NCI-H187 (cell line): ENCODE measurements around the gene NPR3.

Experiments used
- DNase-seq, 2 experiments: peaks; one replicate each; lab custom pipeline; 2025; lab: John Stamatoyannopoulos, UW

Gene NPR3

DNA sequence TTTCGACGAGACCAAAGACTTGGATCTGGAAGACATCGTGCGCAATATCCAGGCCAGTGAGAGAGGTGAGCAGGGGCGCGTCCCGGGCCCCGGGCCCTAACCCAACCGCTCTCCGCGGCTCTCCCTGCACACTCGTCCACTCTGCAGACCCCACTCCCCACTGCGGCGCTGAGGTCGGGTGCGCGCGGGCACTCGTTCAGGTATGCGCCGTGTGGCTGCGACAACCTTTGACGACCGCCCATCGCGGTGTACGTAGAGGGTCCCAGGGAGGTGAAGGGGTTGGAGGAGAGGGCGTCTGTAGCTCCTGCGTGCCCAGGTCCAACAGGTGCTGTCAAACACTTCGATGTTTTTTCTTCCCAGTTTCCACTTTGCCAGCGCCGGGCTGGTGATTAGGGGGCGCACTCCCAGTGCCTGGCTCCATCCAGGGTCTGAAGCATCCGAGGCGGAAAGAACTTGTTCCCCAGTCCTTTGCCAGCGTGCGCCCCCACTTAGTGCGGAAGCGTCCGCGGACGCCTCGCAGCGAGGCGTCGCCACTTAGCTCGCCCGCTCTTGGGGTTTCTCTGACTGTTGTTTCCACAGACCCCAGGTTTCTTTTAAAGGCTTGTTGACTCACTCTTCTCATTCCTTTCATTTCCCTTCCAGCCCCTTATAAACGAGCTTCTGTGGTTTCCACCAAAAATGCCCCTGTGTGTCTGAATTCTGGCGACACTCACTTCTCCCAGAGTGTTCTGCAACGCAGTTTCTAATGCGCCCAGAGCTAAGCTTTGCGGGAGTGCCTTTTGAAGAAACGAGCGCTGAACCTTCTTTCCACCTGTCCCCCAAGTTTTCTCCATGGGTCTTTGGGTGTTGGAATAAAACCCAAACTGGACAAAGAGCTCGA lies 1.6 kb downstream of the NPR3 start:
- DNase-seq, result no peak

DNA sequence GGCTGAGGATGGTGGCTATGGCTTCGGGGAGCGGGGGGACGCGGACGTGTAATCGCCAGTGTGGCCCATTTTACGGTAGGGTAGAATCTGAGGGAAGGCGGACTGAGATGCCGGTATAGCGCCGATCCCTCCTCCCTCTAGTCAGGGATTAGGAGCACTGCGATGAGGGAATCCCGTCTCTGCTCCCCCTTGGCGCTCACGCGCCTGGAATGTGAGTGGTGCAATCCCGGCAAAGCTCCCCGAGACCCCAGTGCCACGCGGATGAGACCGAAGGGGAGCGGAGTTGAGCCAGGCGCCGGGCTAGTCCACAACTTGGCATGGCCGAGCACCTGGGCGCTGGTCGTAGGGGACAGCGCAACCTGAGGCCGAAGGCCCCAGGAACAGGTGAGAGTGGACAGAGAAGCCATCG lies 2.2 kb downstream of the NPR3 start:
- no peak for DNase-seq

DNA sequence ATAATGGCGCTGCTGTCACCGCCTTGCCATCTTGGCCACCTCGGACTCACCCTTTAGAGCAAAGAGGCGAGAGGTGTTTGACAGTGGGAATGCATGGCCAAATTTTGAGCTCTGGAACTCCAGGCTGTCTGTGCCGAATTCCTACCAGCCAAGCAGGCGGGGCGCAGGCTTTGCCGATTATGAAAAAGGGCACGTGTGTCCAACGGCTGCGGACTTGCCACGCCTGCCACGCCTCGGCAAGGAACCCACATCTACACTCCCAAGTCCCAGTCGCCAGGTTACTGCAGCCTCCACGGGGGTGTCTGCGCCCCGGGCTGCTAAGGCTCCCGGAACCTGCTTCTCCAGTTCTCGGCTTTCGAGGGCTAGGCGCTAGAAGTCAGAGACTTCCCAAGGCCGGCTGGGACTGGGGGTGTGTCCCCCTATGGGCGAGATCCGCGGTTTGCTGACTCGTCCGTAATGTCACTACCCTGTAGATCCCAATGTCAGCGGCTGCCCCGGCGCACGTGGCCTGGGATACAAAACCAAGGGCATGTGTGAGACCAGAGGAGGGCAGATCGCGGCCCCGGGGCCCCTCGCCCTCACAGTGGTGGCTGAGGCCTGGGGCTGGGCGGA lies 2.8 kb downstream of the NPR3 start:
- DNase-seq, result no peak

DNA sequence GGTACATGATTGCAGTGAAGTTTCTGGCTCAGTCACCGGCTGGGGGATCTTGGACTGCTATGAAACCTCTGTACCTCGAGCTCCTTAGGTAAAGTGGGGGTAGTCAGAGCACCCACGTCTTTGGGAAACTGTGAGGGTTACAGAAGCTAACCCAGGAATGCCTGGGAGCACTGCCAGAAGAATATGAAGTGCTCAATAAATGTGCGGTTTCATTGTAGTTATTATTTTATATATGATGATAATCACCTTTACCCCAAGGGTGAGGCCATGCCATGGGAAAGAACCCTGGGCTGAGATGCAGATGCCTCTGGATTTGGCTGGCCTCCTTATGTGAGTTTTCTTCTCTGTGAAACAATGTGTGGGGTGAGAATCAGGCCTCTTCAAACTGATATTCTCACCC lies 3.7 kb downstream of the NPR3 start:
- no peak for DNase-seq

DNA sequence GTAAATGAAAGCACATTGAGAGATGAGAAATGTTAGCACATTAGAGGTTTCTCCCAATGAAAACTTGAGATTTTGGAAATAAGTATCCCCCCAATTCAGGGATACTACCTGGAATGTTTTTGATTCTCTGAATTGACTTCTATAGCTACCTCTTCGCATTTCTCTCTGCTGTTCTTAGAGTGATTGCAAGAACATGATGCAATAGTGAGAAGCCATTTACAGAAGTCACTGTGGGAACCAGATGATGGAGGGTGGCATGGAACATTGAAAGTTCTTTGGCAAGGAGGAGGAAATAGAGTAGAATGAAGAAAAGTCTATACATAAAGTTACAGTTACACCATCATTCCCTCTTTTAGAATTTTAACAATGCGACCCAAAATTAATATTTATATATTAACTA lies 9.2 kb downstream of the NPR3 start:
- DNase-seq, result no peak

DNA sequence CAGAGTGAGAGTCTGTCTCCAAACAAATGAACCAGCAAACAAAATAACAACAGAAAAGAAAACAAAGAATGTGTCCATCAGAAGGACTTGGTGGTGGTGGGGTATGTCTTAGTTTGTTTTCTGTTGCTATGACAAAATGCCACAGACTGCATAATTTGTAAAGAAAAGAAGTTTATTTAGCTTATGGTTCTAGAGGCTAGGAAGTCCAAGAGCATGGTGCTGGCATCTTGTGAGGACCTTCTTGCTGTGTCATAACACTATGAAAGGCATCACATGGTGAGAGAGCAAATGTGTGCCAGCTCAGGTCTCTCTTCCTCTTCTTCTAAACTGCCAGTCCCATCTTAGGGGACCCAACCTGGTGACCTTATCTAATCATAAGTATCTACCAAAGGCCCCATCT lies 10.5 kb downstream of the NPR3 start:
- no peak for DNase-seq

DNA sequence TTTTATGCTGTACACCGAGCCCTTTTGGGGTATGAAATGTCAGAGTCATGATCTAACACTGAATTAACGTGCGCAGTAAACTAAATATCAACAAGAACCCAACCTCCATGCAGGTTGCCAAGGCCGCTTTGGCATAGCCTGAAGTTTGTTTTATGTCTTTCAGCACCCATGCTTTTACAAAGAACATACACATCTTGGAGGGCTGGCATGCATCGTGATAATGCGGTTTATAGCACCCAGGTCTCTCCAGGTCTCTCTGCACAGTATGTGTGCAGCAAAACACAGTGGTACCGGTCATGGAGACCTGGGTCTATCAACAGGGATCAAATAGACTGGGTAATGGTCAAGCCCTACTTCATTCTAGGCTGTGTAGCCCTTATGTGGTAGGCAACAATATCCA lies 11.8 kb downstream of the NPR3 start:
- DNase-seq, result no peak

DNA sequence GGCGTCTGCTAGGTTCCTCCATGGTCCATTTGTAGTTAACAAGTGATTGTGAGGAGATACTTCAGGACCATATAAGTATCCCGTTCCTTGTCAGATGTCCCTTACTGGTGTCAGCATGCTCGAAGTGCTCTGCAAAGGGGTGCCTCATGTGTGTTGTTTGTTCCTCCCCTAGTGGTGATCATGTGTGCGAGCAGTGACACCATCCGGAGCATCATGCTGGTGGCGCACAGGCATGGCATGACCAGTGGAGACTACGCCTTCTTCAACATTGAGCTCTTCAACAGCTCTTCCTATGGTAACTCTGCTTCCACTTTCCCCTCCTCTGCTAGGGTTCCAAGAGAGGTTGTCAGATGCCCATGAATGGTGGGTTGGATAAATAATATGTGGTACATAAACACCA lies 13.4 kb downstream of the NPR3 start:
- DNase-seq, result no peak

DNA sequence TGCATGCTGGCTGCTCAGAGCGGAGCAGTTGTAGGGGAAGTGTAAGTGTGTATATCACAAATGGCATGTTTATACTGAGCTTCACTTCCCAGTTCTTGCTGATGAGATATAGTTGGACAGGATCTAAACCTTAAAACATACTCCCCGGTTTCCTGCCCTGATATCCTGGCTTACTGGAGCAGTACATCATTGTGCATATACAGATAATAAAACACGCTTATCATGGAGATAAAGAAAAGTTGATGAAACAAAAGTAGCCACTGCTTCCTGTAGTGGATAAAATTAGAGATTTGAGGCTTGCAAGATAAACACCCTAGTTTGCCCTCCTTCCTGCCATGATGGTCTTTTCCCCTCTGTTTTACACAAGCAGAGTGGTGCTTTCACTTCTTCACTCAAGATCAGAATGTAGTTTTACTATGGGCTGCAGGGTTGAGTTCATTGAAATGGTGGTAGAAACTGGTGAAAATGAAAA lies 15.0 kb downstream of the NPR3 start:
- no peak for DNase-seq

DNA sequence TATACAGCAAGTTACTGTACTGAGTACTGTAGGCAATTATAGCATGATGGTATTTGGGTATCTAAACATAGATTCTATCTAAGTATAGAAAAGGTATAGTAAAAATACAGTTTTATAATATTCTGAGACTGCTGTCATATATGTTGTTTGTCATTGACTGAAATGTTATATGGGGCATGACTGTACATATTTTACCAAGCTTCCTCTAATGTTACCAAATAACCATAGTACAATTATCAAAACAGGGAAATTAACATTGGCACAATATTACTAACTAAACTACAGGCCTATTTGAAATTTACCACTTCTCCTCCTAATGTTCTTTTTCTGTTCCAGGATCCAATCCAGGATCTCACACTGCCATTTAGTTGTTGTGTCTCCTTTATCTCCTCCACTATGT lies 18.5 kb downstream of the NPR3 start:
- DNase-seq, result no peak

DNA sequence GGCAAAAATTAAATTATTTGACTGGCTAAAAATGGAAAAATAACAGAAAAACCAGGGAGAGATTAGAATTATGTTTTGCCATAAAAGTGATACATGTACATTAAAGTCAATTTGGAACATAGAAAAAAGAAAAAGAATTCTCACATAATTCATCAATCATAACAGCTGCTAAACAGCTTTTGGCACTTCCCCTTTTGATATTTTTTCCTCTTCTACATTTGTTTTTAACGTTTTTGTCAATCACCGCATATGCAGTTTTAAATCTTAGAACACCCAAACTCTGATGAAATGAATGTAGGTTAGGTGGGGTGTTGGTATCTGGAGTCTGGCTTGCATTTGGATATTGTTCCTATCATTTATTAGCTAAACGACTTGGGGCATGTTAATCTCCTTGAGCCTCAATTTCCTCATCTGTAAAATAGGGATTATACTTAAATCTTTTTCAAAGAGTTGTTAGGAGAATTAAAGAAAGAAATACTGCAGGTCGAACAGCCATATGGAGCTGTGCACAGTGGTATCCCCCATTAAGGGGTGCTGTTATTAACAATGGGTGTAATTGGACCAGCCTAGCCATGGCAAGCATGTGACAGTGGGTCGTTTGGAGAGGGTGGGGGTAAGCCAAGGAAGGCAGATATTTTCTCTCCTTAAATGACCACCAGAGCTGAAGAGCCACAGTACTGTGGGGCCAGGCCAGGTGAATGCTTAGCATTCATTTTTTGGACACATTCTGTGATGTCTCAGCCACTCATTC lies 22.6 kb downstream of the NPR3 start:
- no peak for DNase-seq

DNA sequence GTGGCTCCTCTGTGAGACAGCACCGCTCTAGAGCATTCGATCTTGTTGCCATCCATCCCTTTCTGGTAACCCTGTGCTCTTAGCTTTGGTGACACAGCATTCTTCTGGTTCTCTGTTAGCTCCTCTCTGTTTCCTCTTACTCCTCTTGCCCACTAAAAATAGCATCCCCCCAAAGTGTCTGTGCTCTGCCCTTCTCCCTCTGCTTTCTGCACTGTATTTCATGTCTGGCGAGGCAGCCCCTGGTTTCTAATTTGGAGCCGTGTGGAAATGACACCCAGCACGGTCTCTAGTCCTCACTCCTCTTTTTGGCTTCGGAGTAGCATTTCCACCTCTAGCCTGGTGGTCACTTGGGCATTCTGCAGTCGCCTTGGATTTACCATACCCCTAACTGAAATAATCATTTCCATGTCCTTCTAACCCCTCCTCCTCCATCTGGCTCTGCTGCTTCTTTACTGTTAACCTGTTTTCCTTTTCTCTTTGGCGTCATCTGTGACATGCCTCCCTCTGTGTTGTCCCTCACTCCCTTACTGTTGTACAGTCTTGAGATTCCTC lies 23.8 kb downstream of the NPR3 start:
- no peak for DNase-seq

DNA sequence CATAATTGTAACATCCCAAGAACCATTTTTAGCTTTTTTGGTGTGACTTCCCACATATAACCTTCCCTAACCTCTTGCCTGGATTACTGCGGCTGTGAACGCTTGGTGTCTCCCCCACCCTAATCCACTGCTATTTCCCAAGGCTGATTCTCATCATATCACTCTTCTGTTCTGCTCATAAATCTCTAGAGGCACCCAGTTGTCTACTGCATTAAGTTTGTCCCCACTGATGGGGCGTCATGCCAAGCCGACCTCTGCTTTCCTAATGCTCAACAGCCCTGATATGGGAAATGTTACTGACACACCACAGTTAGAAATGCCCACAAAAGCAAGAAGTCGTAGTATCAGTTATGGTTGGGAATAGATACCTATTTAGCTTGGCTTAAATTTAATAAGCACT lies 24.4 kb downstream of the NPR3 start:
- DNase-seq, result no peak

DNA sequence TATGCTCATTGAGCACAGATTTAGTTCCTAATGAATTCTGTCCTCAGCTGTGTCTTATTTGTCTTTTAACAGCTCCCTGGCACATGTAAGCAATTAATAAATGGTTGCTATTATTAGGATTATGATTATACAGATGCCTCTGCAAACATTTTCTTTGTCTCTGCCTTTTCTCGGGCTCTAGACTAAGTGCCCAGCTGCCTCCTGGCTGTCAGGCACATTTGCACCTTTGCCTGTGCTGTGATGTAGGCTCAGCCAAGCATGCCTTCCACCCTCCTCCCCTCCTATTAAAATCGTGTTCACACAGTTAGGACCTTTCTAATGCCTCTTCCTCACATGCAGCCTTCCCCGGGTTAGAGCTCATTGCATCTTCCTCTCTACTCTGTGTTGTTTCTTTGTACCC lies 25.7 kb downstream of the NPR3 start:
- no peak for DNase-seq

DNA sequence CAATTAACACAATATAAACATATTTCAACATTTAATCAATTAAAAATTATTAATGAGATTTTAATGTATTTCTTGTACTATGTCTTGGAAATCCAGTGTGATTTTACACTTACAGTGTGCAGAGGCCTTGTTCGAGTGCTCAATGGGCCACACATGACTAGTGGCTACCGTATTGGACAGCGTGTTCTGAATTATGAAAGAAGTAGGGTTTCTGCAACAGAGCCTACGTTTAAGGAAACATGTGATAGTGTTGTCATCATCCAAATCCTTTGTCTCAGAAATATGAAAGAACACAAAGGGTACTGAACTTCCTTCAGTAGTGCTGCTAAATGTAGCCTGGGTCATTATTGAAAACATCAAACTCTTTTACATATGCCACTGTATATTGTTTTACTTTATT lies 29.5 kb downstream of the NPR3 start:
- DNase-seq, result no peak

DNA sequence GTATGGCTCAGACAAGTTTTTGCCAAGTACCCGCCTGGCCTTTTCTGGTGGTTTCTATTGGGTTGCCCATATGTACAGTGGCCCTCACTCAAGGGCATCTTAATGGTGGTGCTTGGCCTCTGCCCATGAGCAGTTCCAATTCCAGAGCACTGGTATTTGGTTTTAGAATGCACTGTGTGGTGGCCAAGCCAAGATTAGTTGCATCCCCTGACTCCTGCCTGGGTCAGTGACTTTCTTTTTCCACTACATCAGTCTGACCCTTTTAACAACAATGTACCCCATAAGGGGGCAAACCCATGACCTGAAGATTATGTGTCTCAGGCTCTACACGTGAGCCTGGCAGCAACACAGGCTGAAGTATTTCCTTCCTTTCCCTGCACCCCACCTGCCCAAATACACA lies 34.2 kb downstream of the NPR3 start:
- no peak for DNase-seq

DNA sequence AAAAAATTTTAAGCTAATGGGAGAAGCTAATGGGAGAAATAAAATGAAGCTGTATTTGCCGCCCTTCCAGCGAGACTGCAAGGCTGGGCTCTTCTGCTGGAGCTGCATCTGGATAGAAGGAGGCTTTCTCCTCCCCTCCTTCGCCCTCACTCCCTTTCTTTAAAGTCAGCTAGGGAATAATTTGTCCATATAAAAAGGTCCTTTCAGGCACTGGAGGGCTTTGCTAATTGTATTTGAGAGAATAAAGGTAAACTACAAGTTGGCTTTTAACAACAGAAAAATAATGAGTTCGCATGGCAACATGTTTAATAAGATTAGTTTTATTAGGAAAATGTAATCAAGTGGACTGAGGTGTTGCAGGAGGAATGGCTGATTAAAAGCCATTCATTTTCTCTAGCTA lies 41.3 kb downstream of the NPR3 start:
- DNase-seq, result no peak

DNA sequence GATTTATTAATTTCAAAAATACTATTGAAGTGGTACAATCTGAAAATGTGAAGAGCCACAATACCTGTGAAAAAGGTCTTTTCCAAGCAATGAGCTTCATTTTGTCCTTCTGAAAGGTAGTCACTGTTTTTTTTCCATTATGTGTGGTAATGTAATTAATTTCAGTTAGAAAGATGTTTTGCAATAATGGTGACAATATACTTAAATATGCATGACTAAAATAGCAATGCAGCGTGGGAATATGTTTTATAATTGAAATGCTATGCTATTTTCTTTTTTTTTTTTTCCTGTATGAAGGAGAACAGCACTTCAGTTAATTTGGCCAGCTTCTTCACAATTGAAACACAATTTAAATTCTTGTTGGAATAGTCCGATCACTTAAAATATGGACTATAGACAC lies 41.9 kb downstream of the NPR3 start:
- DNase-seq, result no peak

DNA sequence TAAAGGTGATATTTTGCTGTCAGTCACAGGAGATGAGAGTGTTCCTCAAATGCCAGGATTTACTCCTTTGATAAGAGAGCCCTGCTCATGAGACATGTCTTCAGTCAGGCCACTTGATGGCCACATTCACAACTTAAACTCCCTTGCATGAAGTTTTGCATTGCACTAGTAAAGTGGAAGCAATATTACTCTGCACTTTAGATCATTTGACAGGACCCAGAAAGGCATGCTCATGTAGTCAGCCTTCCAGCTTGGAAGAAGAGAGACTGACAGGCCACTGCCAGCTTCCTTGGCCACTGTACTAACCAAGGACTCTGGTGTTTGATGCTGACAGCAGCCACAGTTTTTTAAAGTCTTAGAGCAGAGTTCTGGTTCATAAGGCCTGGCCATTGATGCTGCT lies 42.6 kb downstream of the NPR3 start:
- DNase-seq, result no peak

DNA sequence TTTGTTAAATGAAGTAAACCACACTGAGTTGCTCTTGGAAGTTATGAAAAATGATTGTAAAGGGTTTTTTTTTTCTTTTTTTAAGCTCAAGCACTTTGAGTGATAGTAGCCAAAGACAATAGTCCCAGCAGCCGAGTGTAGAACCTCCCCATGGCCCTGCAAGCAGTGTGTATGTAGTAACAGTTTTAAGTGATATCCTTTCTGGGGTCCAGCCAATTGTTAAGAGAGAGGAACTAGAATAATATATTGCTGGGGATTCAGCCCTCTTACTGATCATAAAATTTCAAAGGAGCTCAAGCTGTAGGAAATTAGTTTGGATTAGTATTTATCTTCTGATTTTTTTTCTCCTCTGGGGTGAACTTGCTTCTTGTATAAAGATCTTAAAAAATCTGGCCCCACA lies 43.2 kb downstream of the NPR3 start:
- DNase-seq, result no peak

DNA sequence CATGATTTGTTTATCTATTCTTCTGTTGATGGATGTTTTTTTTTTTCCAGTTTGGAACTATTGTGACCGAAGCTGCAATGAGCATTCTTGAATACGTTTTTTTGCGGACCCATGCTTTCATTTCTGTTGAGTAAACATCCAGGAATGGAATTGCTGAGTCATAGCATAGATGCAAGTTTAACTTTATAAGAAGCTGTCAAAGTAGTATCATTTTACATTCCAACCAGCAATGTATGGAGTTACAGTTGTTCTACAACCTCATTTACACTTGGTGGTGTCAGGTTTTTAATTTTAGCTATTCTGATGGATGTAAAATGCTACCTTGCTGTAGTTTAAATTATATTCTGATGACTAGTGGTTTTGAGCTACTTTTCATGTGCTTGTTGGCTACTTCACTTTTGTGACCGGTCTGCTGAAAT lies 49.0 kb downstream of the NPR3 start:
- DNase-seq, result no peak

DNA sequence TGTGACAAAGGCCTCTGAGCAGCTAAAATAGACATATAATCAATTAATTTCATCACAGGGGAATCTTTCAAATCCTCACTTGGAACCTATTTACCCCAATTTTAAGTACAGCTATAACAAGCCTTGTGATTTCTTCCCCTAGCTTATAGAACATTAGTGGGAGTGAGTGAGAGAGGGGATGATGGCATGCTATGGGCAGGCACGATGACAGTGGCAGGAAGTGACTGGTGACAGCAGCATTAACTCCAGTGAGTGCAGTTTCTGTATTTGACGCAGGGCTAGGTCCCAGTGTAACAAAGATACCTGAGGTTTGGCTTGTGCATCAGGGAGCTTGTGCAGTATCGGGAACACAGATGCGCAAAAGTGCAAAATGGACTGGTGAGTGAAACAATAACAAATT lies 54.1 kb downstream of the NPR3 start:
- no peak for DNase-seq
